Breast epithelium (tissue), 3 donors: ENCODE results near the gene LRRN2.

ENCODE experiments used
- POLR2A ChIP-seq: fragments of 450-650 bp; IDR thresholded peaks from one replicate; pipeline ENCODE4 v1.6.1; 2016; ENCODE audit warnings: antibody characterized with exemption, mild to moderate bottlenecking, moderate library complexity
- POLR2AphosphoS5 ChIP-seq, 3 donors: sonication (generic); formaldehyde crosslinking; IDR thresholded peaks; one replicate each; pipeline ENCODE4 v1.6.1; 2017; ENCODE audit warnings: antibody characterized with exemption in 3 of 3
- TF ChIP-seq, protein P1 (sequence below), 3 donors: fragments of 450-650 bp; IDR thresholded peaks; one replicate each; pipeline ENCODE4 v1.5.1; 2016 to 2017; ENCODE audit warnings: antibody characterized with exemption in 3 of 3, mild to moderate bottlenecking in 3 of 3, moderate library complexity in 3 of 3

DNA sequence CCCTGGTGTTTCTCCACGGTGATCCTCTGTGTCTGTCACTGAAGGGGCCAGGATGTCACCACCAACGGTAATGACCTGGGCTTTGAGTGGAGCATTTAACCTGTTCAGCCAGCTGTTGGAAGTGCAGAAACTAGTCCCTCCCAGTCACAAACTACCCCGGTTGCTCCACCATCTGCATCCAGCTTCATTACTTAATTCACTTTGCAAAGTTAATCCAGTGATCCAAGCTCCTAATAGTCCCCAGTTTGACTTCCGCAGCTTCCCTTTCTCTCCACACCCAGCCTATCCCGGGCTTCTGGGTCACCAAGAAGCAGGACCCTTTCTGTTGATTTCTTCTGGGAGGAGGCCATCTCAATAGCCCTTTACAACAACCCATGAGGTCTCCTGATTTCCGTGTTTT, 105.9 kb downstream of the LRRN2 start:
- TF ChIP-seq, protein P1, sequence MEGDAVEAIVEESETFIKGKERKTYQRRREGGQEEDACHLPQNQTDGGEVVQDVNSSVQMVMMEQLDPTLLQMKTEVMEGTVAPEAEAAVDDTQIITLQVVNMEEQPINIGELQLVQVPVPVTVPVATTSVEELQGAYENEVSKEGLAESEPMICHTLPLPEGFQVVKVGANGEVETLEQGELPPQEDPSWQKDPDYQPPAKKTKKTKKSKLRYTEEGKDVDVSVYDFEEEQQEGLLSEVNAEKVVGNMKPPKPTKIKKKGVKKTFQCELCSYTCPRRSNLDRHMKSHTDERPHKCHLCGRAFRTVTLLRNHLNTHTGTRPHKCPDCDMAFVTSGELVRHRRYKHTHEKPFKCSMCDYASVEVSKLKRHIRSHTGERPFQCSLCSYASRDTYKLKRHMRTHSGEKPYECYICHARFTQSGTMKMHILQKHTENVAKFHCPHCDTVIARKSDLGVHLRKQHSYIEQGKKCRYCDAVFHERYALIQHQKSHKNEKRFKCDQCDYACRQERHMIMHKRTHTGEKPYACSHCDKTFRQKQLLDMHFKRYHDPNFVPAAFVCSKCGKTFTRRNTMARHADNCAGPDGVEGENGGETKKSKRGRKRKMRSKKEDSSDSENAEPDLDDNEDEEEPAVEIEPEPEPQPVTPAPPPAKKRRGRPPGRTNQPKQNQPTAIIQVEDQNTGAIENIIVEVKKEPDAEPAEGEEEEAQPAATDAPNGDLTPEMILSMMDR (IDR thresholded peaks at IDR 0.05), result no peak
- TF ChIP-seq POLR2AphosphoS5 (IDR thresholded peaks at IDR 0.05), result no peak
- no peak for TF ChIP-seq POLR2A
